GM13976 (cell line): ENCODE data around the gene ANO4.

Experiments used
- DNase-seq: peaks from one replicate; pipeline ENCODE4 v3.0.0; 2012; ENCODE audit warnings: low spot score
- CTCF ChIP-seq: IDR thresholded peaks from 2 replicates; pipeline ENCODE4 v1.5.1; 2012; ENCODE audit warnings: borderline replicate concordance, mild to moderate bottlenecking; ENCODE audit not compliant: insufficient read depth; ENCODE audit errors: extremely low read depth, missing control alignments, control extremely low read depth
- in situ Hi-C: fragments of 300-500 bp; cut with MboI; formaldehyde crosslinking; loops from one replicate; pipeline ENCODE4 v1.12.0; 2022; ENCODE audit warnings: low sequenced_read_pairs, mixed read lengths, inconsistent platforms; ENCODE audit not compliant: unreplicated experiment

Gene ANO4

GRCh38 chr12:101107032-101107763, 312.6 kb downstream of the ANO4 start:
- DNase-seq, result no peak
- in situ Hi-C loops, result no loop called here
- no peak for TF ChIP-seq CTCF

GRCh38 chr12:101108130-101108529, 313.6 kb downstream of the ANO4 start:
- no peak for TF ChIP-seq CTCF
- no peak for DNase-seq
- in situ Hi-C loops, result no loop called here

- TF ChIP-seq CTCF, result no peak
- in situ Hi-C loops, result no loop called here
- no peak for DNase-seq
These were observed 316.3 kb downstream of the ANO4 start for GRCh38 chr12:101110866-101111265.

GRCh38 chr12:101111441-101111840, 316.9 kb downstream of the ANO4 start:
- no peak for DNase-seq
- in situ Hi-C loops, result no loop called here
- no peak for TF ChIP-seq CTCF

GRCh38 chr12:101115326-101115725, 320.8 kb downstream of the ANO4 start:
- no peak for TF ChIP-seq CTCF
- in situ Hi-C loops, result no loop called here
- no peak for DNase-seq

DNA sequence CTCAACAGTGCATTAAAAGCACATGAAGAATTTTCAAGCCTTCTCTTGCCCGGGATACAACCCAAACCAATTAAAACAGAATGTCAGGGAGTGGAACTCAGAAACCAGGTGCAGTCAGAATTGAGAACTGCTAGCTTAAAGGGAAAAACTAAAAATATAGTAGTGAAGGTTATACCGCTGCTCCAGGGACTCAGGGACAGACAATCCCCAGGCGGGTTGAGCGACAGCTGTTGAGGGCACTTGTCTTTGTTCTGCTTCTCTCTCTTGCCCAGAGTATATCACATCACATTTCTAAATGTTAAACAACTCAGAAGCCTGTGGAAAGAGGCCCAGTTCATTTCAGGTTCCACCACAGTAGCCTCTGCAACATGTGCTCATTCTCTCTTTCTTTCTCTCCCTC, 322.3 kb downstream of the ANO4 start:
- in situ Hi-C loops, result no loop called here
- no peak for TF ChIP-seq CTCF
- DNase-seq, result no peak
